ENCODE measurements around the gene ARMH4.

- TF ChIP-seq CTCF (IDR thresholded peaks at IDR 0.05) (no peak), POLR2A (IDR thresholded peaks at IDR 0.05) (no peak)
Measured at GRCh38 chr14:57998766-57999165, 153.2 kb downstream of the ARMH4 start.
